HK-2 (cell line): Measurements from ENCODE around the gene RNF220.

Source experiments
- DNase-seq: peaks from one replicate; pipeline ENCODE4 v3.0.0-alpha.2; 2018; ENCODE audit not compliant: unreplicated experiment

The RNF220 gene

DNA sequence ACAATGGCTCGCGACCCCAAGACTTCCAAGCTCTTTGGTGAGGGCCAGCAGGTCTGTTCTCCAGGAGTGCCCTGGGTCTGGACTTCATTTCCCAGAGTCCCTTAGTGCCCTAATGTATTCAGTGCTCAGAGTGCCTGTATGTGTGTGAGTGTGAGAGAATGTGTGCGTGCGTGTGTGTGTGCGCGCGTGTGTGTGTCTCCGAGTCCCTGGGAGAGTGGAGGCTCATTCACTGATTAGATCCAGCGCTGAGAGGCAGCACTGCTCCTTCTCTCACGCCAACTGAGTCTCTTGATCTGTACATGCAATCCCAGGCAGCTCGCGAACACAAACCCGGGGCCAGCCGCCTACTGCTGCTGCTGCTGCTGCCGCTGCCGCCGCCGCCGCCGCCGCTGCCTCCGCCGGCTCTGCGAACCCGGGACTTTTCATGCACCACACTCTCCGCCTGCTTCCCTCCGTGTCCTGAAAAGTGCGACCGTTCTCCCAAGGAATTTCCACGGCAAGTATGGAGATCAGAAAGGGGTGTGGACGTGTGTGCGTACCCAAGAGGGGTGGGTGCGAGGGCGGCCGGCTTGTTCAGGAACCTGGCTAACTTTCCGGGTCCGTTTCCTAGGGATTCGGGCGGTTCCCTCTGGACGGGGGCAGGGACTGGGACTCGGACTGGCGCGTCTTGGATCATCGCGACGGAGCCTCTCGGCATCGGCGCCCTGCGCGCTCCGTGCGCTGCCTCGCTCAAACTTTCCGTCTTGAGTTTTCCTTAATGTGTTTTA is at the start of gene RNF220:
Gene RNF220 (plus strand): TSS at position 225 of the 767 bp plus-strand sequence.
- DNase-seq: peak; percentile 30

- no peak for DNase-seq
These were observed 49.3 kb upstream of the RNF220 start for GRCh38 chr1:44355582-44356305.

GRCh38 chr1:44357710-44358109 is 47.3 kb upstream of the RNF220 start:
- no peak for DNase-seq

DNA sequence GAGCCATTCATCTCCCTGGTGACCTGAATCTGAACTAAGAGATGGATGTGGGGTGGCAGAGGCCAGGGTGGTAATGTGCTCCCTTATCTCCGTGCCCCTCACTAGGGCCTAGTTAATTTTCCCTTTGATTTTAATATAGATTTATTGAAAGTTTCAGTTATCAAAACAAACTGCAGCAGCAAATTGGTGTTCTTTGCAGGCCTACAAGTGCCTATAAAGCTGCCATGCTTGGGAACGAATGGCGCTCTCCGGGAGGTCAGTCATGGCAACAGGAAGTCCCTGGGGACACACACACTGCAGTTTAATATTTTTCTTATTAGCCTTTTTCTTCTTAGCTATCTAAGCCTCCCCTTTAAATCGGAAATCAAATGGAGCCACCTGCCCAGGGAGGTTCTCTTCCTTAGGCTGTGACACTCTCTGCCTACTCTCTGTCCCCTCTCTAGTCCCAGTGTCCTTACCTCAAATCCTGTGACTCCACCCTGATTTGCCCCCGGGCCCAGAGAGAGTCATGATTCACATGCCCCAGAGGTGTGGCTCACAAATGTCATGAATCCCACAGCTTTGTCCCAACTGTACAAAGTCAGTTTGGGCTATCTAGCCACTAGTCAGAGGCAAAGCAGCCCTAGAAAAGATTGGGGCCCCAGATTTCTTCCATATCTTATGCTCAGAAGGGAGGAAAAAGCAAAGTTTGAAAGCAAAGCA is 45.7 kb upstream of the RNF220 start:
- no peak for DNase-seq

DNA sequence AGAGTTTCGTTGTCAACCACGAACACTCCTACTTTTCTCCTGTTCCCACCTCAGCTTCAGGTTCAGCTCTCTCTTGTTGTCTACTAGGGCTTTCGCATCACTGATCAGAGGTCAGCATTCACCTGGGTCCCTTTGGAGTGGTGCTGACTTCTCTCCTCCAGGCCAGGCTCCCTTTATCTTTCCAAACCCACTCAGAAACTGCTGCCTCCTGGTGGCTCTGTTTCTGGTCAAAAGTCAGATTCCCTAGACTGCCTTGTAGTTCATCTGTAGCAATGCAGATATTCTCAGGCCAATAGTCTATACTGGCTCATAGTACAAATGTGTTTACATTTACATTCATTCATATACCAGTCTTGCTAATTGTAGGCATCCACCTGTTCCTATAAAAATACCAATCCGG is 43.6 kb upstream of the RNF220 start:
- DNase-seq: no peak

GRCh38 chr1:44366371-44366975 is 38.6 kb upstream of the RNF220 start:
- no peak for DNase-seq

DNA sequence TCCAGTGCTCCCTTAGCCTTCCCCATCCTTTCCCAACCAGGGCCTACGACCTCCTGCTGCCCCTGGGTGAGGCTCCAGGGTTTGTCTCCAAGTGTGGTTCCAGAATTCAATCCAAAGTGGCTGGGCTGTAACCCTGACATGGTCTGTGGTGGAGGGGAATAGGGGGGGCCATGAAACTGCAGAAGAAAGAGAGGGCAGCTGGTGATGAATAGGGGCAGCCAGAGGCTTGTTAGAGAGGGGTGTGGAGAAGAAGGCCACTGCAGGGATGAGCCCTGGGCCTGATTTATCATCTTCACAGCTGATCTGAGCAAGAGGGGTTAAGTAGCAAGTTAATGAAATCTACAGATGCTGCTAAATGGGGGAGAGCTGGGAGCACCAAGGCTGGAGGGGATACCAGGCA is 37.1 kb upstream of the RNF220 start:
- DNase-seq: no peak

DNA sequence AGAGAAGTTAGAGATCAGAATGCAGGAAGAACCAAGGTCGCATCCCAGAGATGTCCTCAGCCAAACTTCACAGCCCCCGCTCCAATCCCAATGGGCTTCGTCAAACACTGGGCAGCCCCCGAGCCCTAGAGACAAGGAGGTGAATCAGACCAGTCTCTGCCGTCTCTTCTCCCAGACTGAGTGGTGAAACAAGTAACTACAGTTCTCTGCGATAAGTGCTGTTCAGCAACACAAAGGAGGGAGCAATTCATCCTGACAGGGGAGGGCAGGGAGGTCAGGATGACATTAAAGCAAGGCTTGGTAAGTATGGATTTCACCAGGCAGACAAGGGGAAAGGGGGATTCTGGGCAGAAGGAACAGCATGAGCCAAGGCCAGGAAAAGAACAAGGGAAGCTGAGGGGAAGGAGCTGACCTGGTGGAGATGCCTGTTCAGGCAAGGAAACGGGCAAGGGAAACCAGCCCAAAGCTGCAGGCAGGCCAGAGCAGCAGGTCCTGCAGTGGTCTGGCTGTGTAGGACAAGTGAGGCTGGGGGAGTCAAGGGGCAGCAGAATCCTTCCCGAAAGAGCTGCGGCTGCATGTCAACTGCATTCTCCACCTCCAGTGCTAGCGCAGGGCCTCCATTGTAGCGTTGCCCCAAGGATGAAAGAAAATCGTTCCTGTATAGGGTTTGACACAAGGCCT is 36.4 kb upstream of the RNF220 start:
- DNase-seq: no peak

DNA sequence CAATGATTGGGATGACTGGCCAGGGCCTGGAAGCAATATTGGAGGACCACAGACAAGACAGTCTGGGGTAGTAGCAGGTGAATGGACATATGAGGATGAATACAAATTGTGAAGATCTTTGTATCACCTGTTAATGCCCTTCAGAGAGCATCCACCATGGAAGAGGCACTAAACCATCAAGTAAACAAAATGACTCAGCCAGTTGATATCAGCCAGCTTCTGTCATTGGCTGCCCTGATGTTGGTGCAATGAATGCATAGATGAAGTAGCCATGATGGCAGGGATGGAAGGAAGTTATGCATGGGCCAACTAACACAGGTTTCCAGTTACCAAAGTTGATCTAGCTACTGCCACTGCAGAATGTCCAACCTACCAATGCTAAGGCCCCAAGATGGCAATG is 33.8 kb upstream of the RNF220 start:
- DNase-seq: no peak

- no peak for DNase-seq
These were observed 29.5 kb upstream of the RNF220 start for GRCh38 chr1:44375547-44375946.

GRCh38 chr1:44377925-44378784 is 26.9 kb upstream of the RNF220 start:
- DNase-seq: peak; percentile 24

- no peak for DNase-seq
These were observed 24.3 kb upstream of the RNF220 start for GRCh38 chr1:44380666-44381177.

DNA sequence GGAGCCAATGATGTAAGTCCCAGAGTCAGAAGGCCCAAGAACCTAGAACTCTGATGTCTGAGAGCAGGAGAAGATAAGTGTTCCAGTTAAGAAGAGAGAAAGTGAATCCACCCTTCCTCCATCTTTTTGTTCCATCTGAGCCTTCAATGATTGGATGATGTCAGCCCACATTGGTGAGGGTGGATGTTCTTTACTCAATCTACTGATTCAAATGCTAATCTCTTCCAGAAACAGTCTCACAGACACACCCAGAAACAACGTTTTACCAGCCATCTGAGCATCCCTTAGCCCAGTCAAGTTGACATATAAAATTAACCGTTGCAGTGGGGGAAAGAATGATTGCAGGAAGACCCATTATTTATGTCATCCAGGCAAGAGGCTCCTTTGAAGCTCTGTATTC is 16.5 kb upstream of the RNF220 start:
- no peak for DNase-seq

DNA sequence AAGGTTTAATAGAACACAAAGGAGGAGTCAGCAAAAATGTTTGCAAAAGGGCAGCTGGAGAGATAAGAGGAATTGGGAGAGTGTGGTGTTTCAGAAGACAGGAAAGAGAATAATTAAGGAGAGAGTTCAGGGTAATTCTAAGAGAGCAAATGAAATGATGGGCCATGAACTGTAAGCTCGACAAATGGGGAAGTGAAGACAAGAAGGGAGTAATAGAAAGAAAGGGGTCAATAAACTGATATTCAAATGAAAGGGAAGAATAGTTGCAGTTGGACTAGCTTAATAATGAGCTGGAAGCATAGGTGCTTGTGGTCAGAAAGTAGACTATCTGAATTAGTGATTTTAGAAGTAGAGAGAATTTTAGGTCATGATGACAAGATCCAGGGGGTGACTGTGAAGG is 15.6 kb upstream of the RNF220 start:
- no peak for DNase-seq

- DNase-seq: no peak
These were observed 14.8 kb upstream of the RNF220 start for GRCh38 chr1:44390277-44390676.

DNA sequence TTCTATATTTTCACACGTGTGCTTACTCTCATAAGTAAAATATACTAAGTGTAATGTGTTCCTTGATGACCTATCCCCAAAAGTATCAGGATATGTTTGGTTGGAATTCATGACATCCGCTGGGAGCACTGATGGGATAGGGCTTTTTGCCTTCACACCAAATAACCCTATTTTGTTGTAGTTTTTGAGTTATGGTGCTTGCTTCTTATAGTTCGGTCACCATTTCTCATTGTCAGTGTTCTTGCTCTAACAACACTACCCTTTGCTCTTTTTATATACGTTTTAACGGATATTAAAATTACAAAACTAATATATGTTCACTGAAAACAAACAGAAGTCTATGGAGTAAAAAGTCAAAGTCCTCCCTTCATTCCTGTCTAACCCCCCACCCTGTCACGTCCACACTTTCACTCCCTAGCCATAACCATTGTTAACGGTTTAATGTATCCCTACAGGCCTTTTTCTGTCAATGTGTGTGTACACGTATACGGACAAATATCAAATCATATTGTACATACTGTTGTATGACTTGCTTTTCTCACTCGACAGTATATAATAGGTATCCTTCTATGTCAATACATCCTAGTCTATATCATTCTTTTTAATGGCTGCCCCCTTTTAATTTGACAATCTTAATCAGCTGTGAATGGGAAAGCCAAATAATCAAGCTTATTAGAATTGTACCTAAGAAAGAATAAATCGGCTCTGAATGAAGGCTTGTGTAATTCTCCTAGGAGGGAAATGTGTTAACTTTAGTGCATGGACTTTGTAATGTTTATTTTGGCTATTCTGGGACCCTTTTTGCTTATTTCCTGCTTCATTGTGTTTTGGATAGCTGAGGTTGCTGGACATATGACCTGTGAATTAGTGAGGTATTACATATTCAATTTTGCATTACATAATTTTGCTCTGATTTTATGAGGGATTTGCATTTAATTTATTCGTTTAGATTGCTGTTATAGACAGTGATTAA is 3.5 kb upstream of the RNF220 start:
- no peak for DNase-seq

- DNase-seq: no peak
These were observed 1.0 kb downstream of the RNF220 start for GRCh38 chr1:44405798-44406736.

DNA sequence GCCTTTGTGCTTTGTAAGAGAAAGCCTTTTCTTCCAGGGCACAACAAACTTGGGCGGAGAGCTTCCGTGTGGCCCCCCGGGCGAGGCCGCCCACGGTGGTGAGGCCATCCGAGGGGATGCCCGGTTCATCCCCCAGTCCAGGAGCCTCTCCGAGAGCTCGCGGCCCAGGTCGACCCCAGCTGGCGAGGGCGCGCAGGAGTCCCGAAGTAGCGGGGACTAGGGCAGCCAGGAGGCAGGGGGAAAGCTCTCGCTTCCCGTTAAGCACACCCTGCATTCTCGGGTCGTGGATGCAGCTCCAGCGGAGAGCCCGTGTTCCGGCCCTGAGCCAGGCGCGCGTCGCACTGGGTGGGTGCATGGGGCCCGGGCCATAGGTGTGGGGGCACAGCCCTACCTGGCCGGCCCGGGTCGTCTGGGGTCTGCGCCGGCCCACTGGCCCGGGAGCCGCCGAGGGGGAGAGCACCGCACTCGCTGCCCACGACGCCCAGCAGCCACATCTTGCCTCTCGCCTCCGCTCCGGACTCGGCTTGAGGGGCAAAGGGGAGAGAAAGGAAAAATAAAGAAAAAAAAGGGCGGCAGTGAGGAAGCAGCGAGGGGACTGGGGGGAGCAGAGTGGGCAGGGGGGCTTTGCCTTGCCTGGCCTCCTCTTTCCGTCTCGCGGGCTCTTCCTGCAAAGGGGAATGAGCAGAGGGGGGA is 1.8 kb downstream of the RNF220 start:
- no peak for DNase-seq
